ENCODE data around the gene TRAF7. TPM values are rescaled to one million over a fixed set of nuclear protein-coding genes. Genes with fewer than 3 reads are reported as not detected.
"Not testable (repeated sequence)": the region's sequence is repeated elsewhere in the genome, so short reads cannot be mapped to it uniquely, and the experiment has no call there.

TRAF7 gene
- total and polyA plus RNA-seq, 7 donors: 15.6 to 47.5 (median 38.6) TPM

GRCh38 chr16:2126161-2126743, 29.3 kb upstream of the TRAF7 start:
- H3K9me3 ChIP-seq; H3K36me3 ChIP-seq (ENCODE audit: insufficient read depth in 1 of 2, low read depth in 1 of 2); intact Hi-C loops (cut with DNase I); H3K27me3 ChIP-seq (ENCODE audit: insufficient read depth in 3 of 3, low read length in 2 of 3): not testable (repeated sequence)
- WGBS, 3 donors: 14 to 29% (median 24%) methylated on average over 18 to 21 of the region's 21 CpGs
- ATAC-seq (peak; percentile 12 to 47 (median 22)), DNase-seq (peak; percentile 51 to 74)
- Histone ChIP-seq H3K4me1 (peaks cover 70% of the 10 kb centered on the region), H3K27ac (peak overlapping the region; percentile 99), H3K4me3 (peak overlapping the region; percentile 62)

- H3K4me1 ChIP-seq: peaks cover 63% of the 10 kb centered on the region
- H3K36me3 ChIP-seq (ENCODE audit: insufficient read depth in 1 of 2, low read depth in 1 of 2); intact Hi-C loops (cut with DNase I); H3K27me3 ChIP-seq (ENCODE audit: insufficient read depth in 3 of 3, low read length in 2 of 3); ATAC-seq; H3K9me3 ChIP-seq: not testable (repeated sequence)
- peak; percentile 41 to 63 for DNase-seq
- H3K27ac ChIP-seq: peak overlapping the region; percentile 99
- H3K4me3 ChIP-seq: peak overlapping the region; percentile 62
- 31 to 37% (median 33%) methylated on average over 26 to 31 of the region's 31 CpGs for WGBS, 3 donors
These were observed 28.5 kb upstream of the TRAF7 start for GRCh38 chr16:2126928-2127556.

- peak in 3 of 4 donors; percentile 17 to 23 (median 21) for ATAC-seq
- intact Hi-C loops (cut with DNase I); H3K9me3 ChIP-seq; H3K36me3 ChIP-seq (ENCODE audit: insufficient read depth in 1 of 2, low read depth in 1 of 2); H3K27me3 ChIP-seq (ENCODE audit: insufficient read depth in 3 of 3, low read length in 2 of 3): not testable (repeated sequence)
- 8 to 10% (median 8%) methylated on average over 3 of the region's 3 CpGs for WGBS, 3 donors
- Histone ChIP-seq H3K4me1 (peaks cover 57% of the 10 kb centered on the region), H3K27ac (peak overlapping the region; percentile 99), H3K4me3 (peak overlapping the region; percentile 62)
- DNase-seq: peak; percentile 34 to 77
These were observed 27.8 kb upstream of the TRAF7 start for GRCh38 chr16:2127630-2128280.

GRCh38 chr16:2129251-2129650, 26.3 kb upstream of the TRAF7 start:
- H3K27me3 ChIP-seq (ENCODE audit: insufficient read depth in 3 of 3, low read length in 2 of 3); H3K36me3 ChIP-seq (ENCODE audit: insufficient read depth in 1 of 2, low read depth in 1 of 2); intact Hi-C loops (cut with DNase I); H3K4me3 ChIP-seq; H3K9me3 ChIP-seq: not testable (repeated sequence)
- Histone ChIP-seq H3K4me1 (peaks cover 45% of the 10 kb centered on the region), H3K27ac (peak overlapping the region; percentile 78)
- ATAC-seq (peak; percentile 13 to 60 (median 45)), DNase-seq (peak; percentile 65 to 81)
- 20 to 26% (median 26%) methylated on average over 9 of the region's 11 CpGs for WGBS, 3 donors

- H3K9me3 ChIP-seq; DNase-seq; intact Hi-C loops (cut with DNase I); H3K27me3 ChIP-seq (ENCODE audit: insufficient read depth in 3 of 3, low read length in 2 of 3); H3K36me3 ChIP-seq (ENCODE audit: insufficient read depth in 1 of 2, low read depth in 1 of 2); ATAC-seq: not testable (repeated sequence)
- peak overlapping the region; percentile 28 for H3K4me3 ChIP-seq
- peak overlapping the region; percentile 65 for H3K27ac ChIP-seq
- WGBS, 3 donors: 37 to 54% (median 37%) methylated on average over 21 to 22 of the region's 22 CpGs
- H3K4me1 ChIP-seq: peaks cover 39% of the 10 kb centered on the region
These were observed 25.6 kb upstream of the TRAF7 start for GRCh38 chr16:2129890-2130447.

GRCh38 chr16:2133797-2134196, 21.8 kb upstream of the TRAF7 start:
- H3K4me1 ChIP-seq: peaks cover 16% of the 10 kb centered on the region
- WGBS, 3 donors: 5 to 42% (median 22%) methylated on average over 3 to 5 of the region's 12 CpGs
- intact Hi-C loops (cut with DNase I); H3K36me3 ChIP-seq (ENCODE audit: insufficient read depth in 1 of 2, low read depth in 1 of 2); ATAC-seq; H3K27me3 ChIP-seq (ENCODE audit: insufficient read depth in 3 of 3, low read length in 2 of 3); H3K9me3 ChIP-seq: not testable (repeated sequence)
- peak overlapping the region; percentile 34 for H3K4me3 ChIP-seq
- DNase-seq: peak; percentile 63 to 81
- H3K27ac ChIP-seq: peak overlapping the region; percentile 66

- Histone ChIP-seq H3K4me3 (peak overlapping the region; percentile 70), H3K27ac (peak overlapping the region; percentile 80), H3K4me1 (peaks cover 14% of the 10 kb centered on the region)
- ATAC-seq; intact Hi-C loops (cut with DNase I); H3K36me3 ChIP-seq (ENCODE audit: insufficient read depth in 1 of 2, low read depth in 1 of 2); H3K27me3 ChIP-seq (ENCODE audit: insufficient read depth in 3 of 3, low read length in 2 of 3); H3K9me3 ChIP-seq: not testable (repeated sequence)
- DNase-seq: peak; percentile 57 to 84
- 0 to 2% (median 0%) methylated on average over 15 to 31 of the region's 42 CpGs for WGBS, 3 donors
These were observed 20.5 kb upstream of the TRAF7 start for GRCh38 chr16:2135071-2135470.

GRCh38 chr16:2135770-2136490, 19.7 kb upstream of the TRAF7 start, which contains the start of gene PKD1:
Gene PKD1 (minus strand): TSS chr16:2135898. CDS start chr16:2135689, 209 bp downstream.
- intact Hi-C loops (cut with DNase I); H3K9me3 ChIP-seq; H3K36me3 ChIP-seq (ENCODE audit: insufficient read depth in 1 of 2, low read depth in 1 of 2); H3K27me3 ChIP-seq (ENCODE audit: insufficient read depth in 3 of 3, low read length in 2 of 3): not testable (repeated sequence)
- Histone ChIP-seq H3K4me3 (peak within 1 kb of the TSS; percentile 70), H3K27ac (peak within 1 kb of the TSS; percentile 80), H3K4me1 (peaks cover 12% of the 10 kb centered on the region)
- ATAC-seq (peak; percentile 73 to 81 (median 76)), DNase-seq (peak; percentile 98 to 99)
- WGBS, 3 donors: 1% methylated on average over 27 to 63 of the region's 81 CpGs
